ENCODE measurements around the gene NEDD4L.
"Not testable (repeated sequence)": the region's sequence is repeated elsewhere in the genome, so short reads cannot be mapped to it uniquely, and the experiment has no call there.

Gene NEDD4L

GRCh38 chr18:58043491-58044369 lies at the start of gene NEDD4L (continued):
- TF ChIP-seq ZNF366 (tag by site-specific recombination; conservative IDR thresholded peaks at IDR 0.05), result peak; percentile 52; the same call in 1 of the 2 replicates
- TF ChIP-seq HOXC10 (CRISPR knock-in tag; IDR thresholded peaks at IDR 0.05), result no peak
- TF ChIP-seq ZBTB7A (tag by site-specific recombination; IDR thresholded peaks at IDR 0.05; ENCODE audit: low read depth), result no peak
- no peak for TF ChIP-seq TCF7L2 (IDR thresholded peaks at IDR 0.05; ENCODE audit: borderline replicate concordance, low read depth, low read length)
- no peak for TF ChIP-seq ZNF10 (tag by site-specific recombination; IDR thresholded peaks at IDR 0.05)
- 0 out of 2 replicates have a peak, but pooled peaks have one; percentile 43 for TF ChIP-seq ZBTB10 (tag by site-specific recombination; IDR thresholded peaks at IDR 0.05)

GRCh38 chr18:57995331-57995730 lies 48.7 kb upstream of the NEDD4L start:
- Histone ChIP-seq H3K27ac (ENCODE audit: extremely low read depth, low read depth, low read length) (no peak overlapping the region), H3K36me3 (ENCODE audit: control insufficient read depth in 2 of 2, insufficient read depth in 1 of 2, low read length in 2 of 2) (no peaks in the 10 kb centered on the region), H3K4me3 (ENCODE audit: low read depth, low read length) (no peak overlapping the region), H3K4me1 (ENCODE audit: control insufficient read depth, insufficient read depth, low read length) (0 out of 2 replicates have a peak, but pooled peaks cover 2% of the 10 kb centered on the region), H3K9me3 (ENCODE audit: control insufficient read depth, insufficient read depth, low read depth, low read length) (no peaks in the 10 kb centered on the region)
- CTCF ChIA-PET, result interaction anchor here (0.6 to 0.8 kb wide), 2 partner anchors 36 to 182 kb away, joined by 3 to 5 read pairs; no protein-coding TSS in a partner anchor
- TF ChIP-seq ZNF133 (tag by site-specific recombination; IDR thresholded peaks at IDR 0.05) (no peak), ZNF394 (tag by site-specific recombination; IDR thresholded peaks at IDR 0.05; ENCODE audit: borderline replicate concordance) (no peak), ZNF785 (tag by site-specific recombination; IDR thresholded peaks at IDR 0.05) (no peak), ZNF639 (tag by site-specific recombination; IDR thresholded peaks at IDR 0.05) (no peak), ZNF670 (tag by site-specific recombination; IDR thresholded peaks at IDR 0.05; ENCODE audit: low read depth) (no peak), ZBTB21 (tag by site-specific recombination; IDR thresholded peaks at IDR 0.05) (no peak), ZNF16 (tag by site-specific recombination; IDR thresholded peaks at IDR 0.05; ENCODE audit: low read depth) (no peak), ZFP37 (tag by site-specific recombination; IDR thresholded peaks at IDR 0.05) (no peak), ZNF544 (tag by site-specific recombination; IDR thresholded peaks at IDR 0.05) (no peak), HOXA7 (CRISPR knock-in tag; IDR thresholded peaks at IDR 0.05; ENCODE audit: borderline replicate concordance) (no peak), TSHZ1 (tag by site-specific recombination; IDR thresholded peaks at IDR 0.05; ENCODE audit: borderline replicate concordance) (no peak), ZNF48 (tag by site-specific recombination; IDR thresholded peaks at IDR 0.05) (no peak), GLI2 (tag by site-specific recombination; IDR thresholded peaks at IDR 0.05; ENCODE audit: borderline replicate concordance, low read depth) (no peak), ZBTB20 (tag by site-specific recombination; IDR thresholded peaks at IDR 0.05) (no peak), INSM2 (tag by site-specific recombination; IDR thresholded peaks at IDR 0.05) (no peak)
- POLR2A ChIA-PET, result no interaction called here

GRCh38 chr18:57996894-57997293 lies 47.1 kb upstream of the NEDD4L start:
- H3K4me3 ChIP-seq (ENCODE audit: low read depth, low read length); H3K27ac ChIP-seq (ENCODE audit: extremely low read depth, low read depth, low read length); POLR2A ChIA-PET; H3K36me3 ChIP-seq (ENCODE audit: control insufficient read depth in 2 of 2, insufficient read depth in 1 of 2, low read length in 2 of 2); H3K9me3 ChIP-seq (ENCODE audit: control insufficient read depth, insufficient read depth, low read depth, low read length); CTCF ChIA-PET; H3K4me1 ChIP-seq (ENCODE audit: control insufficient read depth, insufficient read depth, low read length): not testable (repeated sequence)
